Measurements from ENCODE around the gene UBE2Q1.

DNA sequence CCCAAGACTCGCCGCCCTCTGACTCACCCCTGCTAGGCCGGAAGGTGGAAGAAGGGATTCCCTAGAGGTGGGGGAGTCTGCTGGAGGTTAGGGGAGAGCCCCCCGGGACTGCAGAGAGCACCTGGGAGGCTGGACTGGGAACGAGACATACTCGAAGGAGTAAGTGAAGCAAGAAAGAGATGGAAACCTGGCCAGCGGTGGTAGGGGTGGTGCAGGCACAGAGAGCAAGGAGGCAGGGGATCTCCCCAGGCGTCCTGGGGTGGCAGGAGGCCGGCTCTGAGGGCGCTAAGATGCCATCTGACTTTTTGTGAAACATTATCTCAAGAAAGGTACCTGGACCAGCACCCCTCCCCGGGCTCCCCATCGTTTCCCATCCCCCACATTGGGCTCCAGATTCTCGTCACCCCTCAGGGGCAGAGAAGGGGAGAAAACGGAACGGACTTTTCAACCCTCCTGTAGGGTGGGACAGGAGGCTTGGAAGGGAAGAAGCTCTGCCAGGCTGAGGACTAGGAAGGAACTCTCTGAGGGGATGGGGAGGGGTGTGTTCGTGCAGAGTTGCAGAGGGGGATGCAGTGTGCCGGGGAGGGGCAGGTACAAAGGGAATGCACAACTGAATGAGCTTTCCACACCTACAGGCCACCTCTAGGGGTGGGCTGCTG, 9.8 kb upstream of the UBE2Q1 start:
- TF ChIP-seq, protein P1, sequence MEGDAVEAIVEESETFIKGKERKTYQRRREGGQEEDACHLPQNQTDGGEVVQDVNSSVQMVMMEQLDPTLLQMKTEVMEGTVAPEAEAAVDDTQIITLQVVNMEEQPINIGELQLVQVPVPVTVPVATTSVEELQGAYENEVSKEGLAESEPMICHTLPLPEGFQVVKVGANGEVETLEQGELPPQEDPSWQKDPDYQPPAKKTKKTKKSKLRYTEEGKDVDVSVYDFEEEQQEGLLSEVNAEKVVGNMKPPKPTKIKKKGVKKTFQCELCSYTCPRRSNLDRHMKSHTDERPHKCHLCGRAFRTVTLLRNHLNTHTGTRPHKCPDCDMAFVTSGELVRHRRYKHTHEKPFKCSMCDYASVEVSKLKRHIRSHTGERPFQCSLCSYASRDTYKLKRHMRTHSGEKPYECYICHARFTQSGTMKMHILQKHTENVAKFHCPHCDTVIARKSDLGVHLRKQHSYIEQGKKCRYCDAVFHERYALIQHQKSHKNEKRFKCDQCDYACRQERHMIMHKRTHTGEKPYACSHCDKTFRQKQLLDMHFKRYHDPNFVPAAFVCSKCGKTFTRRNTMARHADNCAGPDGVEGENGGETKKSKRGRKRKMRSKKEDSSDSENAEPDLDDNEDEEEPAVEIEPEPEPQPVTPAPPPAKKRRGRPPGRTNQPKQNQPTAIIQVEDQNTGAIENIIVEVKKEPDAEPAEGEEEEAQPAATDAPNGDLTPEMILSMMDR (IDR thresholded peaks at IDR 0.05) = peak in 1 of 4 donors; percentile 1
- TF ChIP-seq POLR2A (IDR thresholded peaks at IDR 0.05) = no peak
